GM18907 (cell line): ENCODE data around the gene ANKRD61.
"Not testable (repeated sequence)": the region's sequence is repeated elsewhere in the genome, so short reads cannot be mapped to it uniquely, and the experiment has no call there.

Source experiments
- ATAC-seq: cut with Tn5 transposase; IDR thresholded peaks from one replicate; pipeline ENCODE4 v1.9.1; 2021; ENCODE audit warnings: mild to moderate bottlenecking, moderate library complexity; ENCODE audit not compliant: unreplicated experiment

ANKRD61 gene

DNA sequence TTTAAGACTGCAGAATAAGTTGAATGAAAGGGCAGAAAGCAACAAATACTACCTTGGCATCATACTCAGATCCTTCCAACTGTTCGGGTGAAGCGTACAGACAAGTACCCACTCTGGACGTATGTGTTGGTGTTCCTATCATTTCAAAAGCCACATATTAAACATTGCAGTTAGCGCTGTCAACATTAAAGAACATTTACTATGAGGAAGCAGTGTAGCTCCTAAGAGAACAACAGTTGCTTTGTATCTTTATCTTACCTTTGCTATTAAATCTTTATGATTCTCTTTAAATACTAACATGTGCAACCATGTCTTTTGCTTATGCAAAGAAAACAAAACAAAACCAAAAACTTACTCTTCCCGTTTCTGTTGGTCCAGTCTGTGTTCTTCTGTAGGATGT lies 2.6 kb upstream of the ANKRD61 start:
- no peak for ATAC-seq

GRCh38 chr7:6031567-6031966 lies 391 bp downstream of the ANKRD61 start:
- no peak for ATAC-seq

- ATAC-seq = no peak
These were observed 991 bp downstream of the ANKRD61 start for GRCh38 chr7:6032167-6032566.

DNA sequence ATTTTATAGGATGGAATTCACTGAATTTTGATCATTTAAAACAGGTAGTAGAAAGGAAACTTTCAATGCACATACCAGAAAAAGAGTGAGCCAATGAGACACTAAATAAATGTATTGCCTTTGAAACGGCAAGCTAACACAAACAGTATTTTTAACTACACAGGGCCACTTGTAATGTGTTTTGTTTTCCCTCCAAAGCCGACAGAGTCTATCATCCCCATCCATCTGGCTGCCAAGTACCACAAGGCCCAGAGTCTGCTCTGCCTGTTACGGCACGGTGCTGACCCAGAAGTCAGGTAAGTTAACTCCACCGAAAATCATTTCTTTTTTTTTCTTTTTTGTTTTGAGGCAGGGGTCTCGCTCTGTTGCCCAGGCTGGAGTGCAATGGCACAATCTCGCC lies 1.5 kb downstream of the ANKRD61 start:
- ATAC-seq = no peak

DNA sequence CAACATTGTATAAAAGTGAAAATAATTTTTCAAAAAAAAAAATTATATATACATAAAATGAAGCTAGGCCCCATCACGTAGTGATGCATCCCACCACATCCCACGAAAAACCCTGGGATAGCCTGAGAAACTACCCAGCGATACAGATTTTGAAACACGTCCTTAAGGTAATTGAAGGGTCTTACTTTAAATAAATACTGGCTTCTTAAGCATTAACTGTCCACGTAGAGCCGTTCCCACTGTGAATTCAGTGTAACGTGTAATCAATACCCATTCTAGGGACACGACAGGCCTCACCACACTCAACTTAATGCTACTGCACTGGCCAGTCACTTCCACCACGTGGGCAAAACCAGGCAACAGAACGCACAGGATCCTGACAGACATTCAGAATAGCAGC lies 4.0 kb downstream of the ANKRD61 start:
- no peak for ATAC-seq

DNA sequence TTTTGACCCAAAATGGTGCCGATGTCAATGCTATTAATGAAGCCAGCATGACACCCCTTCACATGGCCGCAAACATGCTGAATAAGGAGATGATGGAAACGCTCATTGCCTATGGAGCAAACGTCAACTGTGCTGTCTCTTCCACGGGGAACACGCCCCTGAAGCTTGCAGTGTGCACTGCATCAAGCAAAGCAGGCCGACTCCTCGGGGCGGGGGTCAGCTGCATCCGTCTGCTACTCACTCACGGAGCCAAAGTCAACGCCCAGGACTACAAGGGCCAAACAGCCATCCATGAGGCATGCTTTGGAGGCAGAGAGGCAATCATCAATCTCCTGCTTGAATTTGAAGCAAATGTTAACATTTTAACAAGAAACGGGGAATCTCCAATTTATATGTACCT lies 4.5 kb downstream of the ANKRD61 start:
- no peak for ATAC-seq

- ATAC-seq = no peak
These were observed 18.6 kb downstream of the ANKRD61 start for GRCh38 chr7:6049780-6050179.

DNA sequence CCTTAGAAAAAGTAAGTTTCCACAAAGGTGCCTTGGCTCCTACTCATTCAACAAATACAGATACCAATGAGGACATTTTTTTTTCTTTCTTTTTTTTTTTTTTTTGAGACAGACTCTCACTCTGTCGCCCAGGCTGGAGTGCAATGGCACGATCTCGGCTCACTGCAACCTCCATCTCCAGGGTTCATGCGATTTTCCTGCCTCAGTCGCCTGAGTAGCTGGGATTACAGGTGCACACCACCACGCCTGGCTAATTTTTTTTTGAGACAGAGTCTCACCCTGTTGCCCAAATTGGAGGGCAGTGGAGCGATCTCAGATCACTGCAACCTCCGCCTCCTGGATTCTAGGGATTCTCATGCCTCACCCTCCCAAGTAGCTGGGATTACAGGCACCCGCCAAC lies 20.0 kb downstream of the ANKRD61 start:
- ATAC-seq = not testable (repeated sequence)

DNA sequence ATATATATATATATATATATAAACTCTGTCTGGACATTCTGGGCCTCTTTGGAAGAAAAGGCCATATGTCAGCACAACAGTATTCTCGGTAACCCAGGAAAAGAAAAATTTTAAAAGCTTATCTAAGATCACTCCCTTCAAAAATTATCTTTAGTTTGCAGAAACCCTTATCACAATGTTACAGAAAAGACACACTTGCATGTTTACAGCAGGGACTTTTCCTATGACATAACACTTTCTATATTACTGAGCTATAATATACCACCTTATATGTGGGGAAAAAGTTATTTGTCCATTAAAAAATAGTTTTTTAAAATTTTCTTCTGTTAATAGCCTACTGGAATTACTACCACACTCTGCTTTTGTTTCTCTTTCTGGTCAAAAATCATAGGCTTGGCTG lies 25.4 kb downstream of the ANKRD61 start:
- ATAC-seq = no peak

DNA sequence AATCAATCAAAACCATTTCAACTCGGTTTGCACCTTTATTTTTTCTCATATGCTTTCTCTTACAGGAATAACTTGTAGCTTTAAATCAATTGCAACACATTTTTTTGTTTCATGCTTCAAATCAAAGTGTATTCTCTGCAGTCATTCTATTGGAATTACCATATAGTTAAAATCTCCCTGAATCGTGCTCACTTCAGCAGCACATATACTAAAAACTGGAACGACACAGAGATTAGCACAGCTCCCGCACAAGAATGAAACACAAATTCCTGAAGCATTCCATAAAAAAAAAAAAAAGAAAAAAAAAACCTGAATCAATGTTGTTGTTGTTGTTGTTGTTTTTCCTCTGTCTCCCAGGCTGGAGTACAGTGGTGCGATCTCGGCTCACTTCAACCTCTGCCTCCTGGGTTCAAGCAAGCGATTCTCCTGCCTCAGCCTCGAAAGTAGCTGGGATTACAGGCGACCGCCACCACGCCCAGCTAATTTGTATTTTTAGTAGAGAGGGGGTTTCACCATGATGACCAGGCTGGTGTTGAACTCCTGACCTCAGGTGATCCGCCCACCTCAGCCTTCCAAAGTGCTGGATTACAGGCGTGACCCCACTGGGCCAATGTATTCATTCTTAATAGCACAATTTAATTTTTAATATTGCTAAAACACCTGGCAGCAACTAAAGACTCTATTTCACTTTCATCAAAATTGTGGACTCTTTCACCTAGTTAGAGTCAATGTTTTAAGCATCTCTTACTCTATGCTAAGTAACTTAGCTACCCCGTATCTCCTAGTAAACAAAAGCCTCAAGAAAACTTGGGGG lies 26.3 kb downstream of the ANKRD61 start:
- ATAC-seq = no peak

DNA sequence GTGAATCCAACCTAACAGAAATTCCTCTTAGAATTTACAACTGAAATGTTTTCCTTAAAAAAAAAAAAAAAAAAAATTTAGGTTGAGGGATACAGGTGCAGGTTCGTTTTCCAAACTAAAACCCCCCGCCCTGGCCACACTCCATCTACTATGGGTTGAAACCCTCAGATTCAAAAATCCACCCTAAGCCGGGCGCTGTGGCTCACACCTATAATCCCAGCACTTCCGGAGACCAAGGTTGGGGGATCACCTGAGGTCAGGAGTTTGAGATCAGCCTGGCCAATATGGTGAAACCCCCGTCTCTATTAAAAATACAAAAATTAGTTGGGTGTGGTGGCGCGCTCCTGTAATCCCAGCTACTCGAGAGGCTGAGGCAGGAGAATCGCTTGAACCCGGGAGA lies 28.8 kb downstream of the ANKRD61 start:
- not testable (repeated sequence) for ATAC-seq

- ATAC-seq = peak; percentile 81
These were observed 40.2 kb downstream of the ANKRD61 start for GRCh38 chr7:6071406-6071805.

GRCh38 chr7:6074612-6075380 lies 43.6 kb downstream of the ANKRD61 start:
- ATAC-seq = no peak

DNA sequence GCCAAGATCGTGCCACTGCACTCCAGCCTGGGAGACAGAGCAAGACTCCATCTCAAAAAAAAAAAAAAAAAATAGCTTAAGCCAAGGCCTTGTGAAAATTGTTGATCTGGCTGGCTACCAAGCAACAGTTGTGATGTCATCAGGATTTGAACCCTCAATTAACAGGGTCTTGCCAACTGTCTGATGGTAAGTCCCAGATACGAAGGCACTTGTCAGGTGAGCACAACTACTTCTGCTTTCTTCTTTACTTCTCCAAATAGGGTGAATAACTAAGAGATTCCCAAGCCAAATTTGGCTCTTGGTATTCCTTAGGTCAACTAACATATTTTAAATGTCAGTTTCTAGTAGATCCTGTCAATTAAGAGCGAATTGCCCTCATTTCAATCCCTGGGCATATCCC lies 47.4 kb downstream of the ANKRD61 start:
- ATAC-seq = no peak

DNA sequence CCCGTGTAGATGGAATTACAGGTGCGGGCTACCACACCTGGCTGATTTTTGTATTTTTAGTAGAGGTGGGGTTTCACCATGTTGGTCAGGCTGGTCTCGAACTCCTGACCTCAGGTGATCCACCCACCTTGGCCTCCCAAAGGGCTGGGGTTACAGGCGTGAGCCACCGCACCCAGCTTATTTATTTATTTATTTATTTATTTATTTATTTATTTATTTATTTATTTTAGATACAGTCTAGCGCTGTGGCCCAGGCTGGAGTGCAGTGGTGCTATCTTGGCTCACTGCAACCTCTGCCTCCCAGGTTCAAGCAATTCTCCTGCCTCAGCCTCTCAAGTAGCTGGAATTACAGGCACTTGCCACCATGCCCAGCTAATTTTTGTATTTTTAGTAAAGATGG lies 51.9 kb downstream of the ANKRD61 start:
- not testable (repeated sequence) for ATAC-seq
